ENCODE data around the gene MUC5AC.
"Not testable (repeated sequence)": the region's sequence is repeated elsewhere in the genome, so short reads cannot be mapped to it uniquely, and the experiment has no call there.

The MUC5AC gene

DNA sequence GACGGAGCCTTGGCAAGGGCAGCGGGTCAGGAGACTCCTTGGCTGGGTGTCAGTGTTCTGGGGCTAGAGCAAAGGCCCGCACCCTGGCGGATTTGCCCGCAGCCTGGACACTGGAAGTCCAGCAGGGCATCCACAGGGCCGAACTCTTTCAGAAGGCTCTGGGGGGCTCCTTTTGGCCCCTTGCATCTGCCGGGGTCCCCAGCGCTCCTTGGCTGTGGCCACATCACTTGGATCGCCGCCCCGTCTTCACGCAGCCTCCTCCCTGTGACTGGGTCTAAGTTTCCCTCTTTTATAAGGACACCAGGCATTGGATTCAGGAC, 20.0 kb downstream of the MUC5AC start:
- no peak for DNase-seq (ENCODE audit: low spot score)

GRCh38 chr11:1178201-1178885, 20.6 kb downstream of the MUC5AC start:
- DNase-seq (ENCODE audit: low spot score), result no peak

DNA sequence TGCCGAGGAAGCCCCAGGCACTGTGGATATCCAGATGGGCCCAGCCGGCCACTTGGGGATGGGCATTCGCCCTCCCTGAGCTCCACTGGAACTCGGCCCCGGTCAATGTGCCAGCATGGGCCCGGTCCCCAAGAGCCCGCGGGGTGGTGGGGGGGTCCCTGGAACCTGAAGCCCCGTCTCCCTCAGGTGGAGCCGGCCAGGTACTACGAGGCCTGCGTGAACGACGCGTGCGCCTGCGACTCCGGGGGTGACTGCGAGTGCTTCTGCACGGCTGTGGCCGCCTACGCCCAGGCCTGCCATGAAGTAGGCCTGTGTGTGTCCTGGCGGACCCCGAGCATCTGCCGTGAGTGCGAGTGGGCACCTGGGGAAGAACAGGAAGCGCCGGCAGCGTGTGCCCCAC, 21.2 kb downstream of the MUC5AC start:
- no peak for DNase-seq (ENCODE audit: low spot score)

DNA sequence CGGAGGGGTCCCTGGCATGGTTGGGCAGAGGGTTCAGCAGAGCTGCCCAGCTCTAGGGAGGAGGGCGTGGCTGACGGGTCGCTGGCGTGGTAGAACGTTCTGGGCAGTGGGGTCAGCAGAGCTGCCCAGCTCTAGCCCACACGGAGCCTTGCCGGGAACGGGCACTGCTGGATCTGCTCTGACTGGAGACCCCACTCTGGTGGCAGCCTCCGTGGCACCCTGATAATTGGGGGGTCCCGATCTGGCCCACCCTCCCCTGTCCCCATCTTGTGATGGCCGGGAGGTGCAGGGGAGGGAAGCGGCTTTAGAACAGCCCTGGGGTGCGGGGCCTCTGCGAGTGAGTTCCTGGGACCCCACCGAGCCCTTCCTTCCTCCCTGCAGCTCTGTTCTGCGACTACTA, 21.9 kb downstream of the MUC5AC start:
- no peak for DNase-seq (ENCODE audit: low spot score)

- DNase-seq (ENCODE audit: low spot score), result no peak
These were observed 22.4 kb downstream of the MUC5AC start for GRCh38 chr11:1180171-1180570.

DNA sequence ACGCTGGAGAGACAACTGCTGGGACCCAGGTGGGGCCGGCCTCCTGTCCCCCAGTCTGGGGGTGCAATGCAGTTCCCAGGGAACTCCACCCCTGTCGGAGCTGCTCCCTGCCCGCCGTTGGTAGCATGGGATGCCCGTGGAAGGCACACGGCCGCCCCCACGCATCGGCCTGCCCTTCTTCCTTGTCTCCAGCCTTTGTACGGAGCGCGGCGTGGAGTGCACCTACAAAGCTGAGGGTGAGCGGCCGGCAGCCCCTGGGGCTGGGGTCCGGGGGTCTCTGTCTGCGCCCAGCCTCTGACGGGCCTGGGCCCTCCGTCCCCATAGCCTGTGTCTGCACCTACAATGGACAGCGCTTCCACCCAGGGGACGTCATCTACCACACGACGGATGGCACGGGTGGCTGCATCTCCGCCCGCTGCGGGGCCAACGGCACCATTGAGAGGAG, 23.2 kb downstream of the MUC5AC start:
- DNase-seq (ENCODE audit: low spot score), result no peak

- DNase-seq (ENCODE audit: low spot score), result no peak
These were observed 23.7 kb downstream of the MUC5AC start for GRCh38 chr11:1181420-1181819.

- no peak for DNase-seq (ENCODE audit: low spot score)
These were observed 24.2 kb downstream of the MUC5AC start for GRCh38 chr11:1181853-1182535.

DNA sequence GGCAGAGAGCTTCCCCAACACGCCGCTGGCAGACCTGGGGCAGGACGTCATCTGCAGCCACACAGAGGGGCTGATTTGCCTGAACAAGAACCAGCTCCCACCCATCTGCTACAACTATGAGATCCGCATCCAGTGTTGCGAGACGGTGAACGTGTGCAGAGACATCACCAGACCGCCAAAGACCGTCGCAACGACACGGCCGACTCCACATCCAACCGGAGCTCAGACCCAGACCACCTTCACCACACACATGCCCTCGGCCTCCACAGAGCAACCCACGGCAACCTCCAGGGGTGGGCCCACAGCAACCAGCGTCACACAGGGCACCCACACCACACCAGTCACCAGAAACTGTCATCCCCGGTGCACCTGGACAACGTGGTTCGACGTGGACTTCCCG, 26.4 kb downstream of the MUC5AC start:
- not testable (repeated sequence) for DNase-seq (ENCODE audit: low spot score)

- DNase-seq (ENCODE audit: low spot score), result not testable (repeated sequence)
These were observed 30.8 kb downstream of the MUC5AC start for GRCh38 chr11:1188451-1189130.

DNA sequence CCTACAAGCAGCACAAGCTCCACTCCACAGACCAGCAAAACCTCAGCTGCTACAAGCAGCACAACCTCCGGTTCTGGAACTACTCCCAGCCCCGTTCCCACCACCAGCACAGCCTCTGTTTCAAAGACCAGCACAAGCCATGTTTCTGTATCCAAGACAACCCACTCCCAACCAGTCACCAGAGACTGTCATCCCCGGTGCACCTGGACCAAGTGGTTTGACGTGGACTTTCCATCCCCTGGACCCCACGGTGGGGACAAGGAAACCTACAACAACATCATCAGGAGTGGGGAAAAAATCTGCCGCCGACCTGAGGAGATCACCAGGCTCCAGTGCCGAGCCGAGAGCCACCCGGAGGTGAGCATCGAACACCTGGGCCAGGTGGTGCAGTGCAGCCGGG, 32.1 kb downstream of the MUC5AC start:
- DNase-seq (ENCODE audit: low spot score), result not testable (repeated sequence)

- not testable (repeated sequence) for DNase-seq (ENCODE audit: low spot score)
These were observed 34.2 kb downstream of the MUC5AC start for GRCh38 chr11:1191786-1192470.

GRCh38 chr11:1192741-1193325, 35.1 kb downstream of the MUC5AC start:
- DNase-seq (ENCODE audit: low spot score), result no peak

DNA sequence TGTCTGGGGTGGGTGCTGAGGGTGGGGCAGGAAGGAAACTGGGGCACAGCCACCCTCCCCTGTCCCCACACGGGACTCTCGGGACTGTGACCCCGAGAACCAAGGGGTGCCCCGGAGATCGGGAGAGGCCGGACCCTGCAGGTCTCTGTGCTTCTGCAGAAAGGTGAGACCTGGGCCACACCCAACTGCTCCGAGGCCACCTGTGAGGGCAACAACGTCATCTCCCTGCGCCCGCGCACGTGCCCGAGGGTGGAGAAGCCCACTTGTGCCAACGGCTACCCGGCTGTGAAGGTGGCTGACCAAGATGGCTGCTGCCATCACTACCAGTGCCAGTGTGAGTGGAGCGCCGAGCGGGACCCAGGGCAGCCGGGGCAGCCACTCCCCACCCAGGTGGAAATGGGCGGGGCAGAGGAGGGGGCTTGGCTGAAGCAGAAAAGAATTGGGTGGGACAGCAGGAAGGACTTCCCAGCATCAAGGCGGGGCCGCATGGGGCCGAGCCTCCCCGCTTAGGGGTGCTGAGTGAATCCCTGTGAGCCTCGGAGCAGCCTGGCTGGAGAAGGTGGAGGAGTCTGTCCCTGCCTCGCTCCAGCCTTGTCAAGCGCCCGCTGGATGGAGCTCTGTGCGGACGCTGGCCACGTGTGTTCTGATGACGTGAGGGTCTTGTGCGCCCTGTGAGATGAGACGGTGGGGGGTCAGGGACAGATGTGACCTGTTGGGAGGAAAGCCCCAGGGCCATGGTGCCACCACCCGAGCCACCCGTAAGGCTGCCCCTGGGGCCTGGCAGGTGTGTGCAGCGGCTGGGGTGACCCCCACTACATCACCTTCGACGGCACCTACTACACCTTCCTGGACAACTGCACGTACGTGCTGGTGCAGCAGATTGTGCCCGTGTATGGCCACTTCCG, 35.8 kb downstream of the MUC5AC start:
- DNase-seq (ENCODE audit: low spot score), result no peak

DNA sequence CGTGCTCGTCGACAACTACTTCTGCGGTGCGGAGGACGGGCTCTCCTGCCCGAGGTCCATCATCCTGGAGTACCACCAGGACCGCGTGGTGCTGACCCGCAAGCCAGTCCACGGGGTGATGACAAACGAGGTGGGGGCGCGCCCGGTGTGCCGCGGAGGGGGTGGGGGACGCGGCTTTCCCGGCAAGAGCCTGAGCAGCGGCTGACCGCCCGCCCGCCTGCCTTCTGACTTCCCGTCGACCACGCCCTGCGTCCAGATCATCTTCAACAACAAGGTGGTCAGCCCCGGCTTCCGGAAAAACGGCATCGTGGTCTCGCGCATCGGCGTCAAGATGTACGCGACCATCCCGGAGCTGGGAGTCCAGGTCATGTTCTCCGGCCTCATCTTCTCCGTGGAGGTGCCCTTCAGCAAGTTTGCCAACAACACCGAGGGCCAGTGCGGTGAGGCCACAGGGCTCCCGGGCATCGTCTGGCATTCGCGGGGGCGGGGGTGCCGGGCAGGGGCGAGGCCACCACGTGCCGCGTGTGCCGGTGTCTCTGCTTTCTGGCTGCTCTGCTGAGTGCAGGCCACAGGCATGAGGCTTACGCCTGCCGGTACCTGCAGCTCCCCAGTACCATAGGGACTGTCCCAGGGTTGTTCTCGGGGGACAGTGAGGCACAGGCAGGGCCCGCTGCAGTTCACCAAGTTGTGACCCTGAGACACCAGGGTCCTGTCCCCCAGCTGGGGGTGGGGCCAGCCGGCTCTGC, 36.7 kb downstream of the MUC5AC start:
- DNase-seq (ENCODE audit: low spot score), result no peak

DNA sequence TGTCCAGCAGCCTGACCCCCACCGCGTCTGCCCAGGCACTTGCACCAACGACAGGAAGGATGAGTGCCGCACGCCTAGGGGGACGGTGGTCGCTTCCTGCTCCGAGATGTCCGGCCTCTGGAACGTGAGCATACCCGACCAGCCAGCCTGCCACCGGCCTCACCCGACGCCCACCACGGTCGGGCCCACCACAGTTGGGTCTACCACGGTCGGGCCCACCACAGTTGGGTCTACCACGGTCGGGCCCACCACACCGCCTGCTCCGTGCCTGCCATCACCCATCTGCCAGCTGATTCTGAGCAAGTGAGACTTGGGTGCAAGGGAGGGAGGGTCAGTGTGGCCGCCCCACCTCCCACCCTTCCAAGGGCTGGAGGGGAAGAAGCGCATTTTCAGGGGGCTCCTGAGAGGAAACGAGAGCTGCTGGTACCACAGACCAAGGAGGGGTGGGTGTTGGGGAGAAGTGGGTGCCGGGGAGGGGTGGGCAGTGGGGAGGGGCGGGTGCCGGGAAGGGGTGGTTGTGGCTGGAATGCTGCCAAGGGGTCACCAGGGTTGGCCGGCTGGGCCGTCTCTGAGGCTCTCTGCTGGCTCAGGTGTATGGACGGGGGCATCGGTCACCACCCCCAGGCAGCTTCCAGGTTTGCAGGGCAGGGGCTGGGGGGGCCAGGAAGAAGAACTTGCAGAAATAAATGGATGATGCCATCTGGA, 37.4 kb downstream of the MUC5AC start:
- no peak for DNase-seq (ENCODE audit: low spot score)

- DNase-seq (ENCODE audit: low spot score), result no peak
These were observed 38.1 kb downstream of the MUC5AC start for GRCh38 chr11:1195682-1196515.

DNA sequence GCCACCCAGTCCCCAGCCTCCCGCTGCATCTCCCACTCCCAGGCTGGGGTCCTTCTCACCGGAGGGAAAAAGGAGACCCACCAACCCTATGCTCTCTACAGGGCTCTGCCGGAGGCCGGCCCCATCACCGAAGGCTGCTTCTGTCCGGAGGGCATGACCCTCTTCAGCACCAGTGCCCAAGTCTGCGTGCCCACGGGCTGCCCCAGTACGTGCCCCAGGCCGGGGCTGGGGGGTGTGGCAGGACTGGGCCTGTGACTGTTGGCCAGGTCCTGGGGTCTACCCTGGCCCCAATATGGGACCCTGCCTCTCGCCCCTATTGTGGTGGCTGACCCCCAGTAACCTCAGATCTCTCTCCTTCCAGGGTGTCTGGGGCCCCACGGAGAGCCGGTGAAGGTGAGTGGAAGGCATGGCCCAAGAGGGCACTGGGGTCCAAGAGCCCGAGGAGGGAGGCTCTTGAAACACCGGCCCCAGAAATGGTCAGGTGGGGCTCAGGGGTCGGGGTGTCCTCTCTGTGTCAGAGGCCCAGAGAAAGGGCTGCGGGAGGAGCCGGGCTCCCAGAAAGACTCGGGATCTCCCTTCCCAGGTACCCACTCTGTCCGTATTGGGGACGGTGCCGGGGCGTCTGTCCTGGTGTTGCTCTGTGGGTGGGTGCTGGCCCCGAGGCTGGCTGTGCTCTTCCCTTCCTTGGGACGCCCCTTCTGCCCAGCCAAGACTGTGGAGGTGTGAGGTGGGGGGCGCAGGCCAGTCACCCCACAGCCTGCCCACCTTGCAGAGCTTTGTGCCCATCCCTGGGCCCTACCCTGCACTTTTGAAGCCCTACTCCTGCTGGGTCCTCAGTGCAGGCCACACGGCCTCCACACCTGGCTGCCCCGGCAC, 39.0 kb downstream of the MUC5AC start:
- no peak for DNase-seq (ENCODE audit: low spot score)
